ENCODE data around the gene RPS10. TPM values are rescaled to one million over a fixed set of nuclear protein-coding genes. Genes with fewer than 3 reads are reported as not detected.

Gene RPS10
- total RNA-seq, 1 donor from 2014 or later: 755 TPM

DNA sequence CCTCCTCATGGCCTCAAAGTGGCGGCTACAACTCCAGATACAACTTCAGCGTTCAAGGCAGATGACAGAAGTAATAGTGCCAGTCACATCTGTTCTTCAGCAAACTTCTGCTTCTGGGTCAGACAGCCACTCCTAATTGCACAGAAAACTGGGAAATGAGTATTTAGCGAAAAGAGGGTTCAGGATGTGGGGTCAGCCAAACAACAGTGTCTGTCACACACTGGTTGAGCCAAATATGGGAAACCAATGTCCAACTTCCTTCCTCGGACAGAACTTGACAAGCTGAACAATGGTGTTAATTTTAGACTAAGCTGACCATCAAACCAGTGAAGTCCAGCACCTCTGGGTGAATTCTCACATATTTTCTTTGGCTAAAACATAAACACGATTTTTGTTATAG is 55.5 kb downstream of the RPS10 start:
- no peak for DNase-seq (ENCODE audit: low read depth)

- DNase-seq (ENCODE audit: low read depth): no peak
Measured at GRCh38 chr6:34369385-34369784, 56.5 kb downstream of the RPS10 start.

Other genes with a start within 250 kb of the RPS10 start
- 41.1 and 177 TPM in 2 replicates for gene HMGA1, start 189.2 kb downstream of the RPS10 start, total RNA-seq
- 9.9 and 30.6 TPM in 2 replicates for gene SMIM29, start 177.1 kb downstream of the RPS10 start, total RNA-seq
- 19.3 and 26.9 TPM in 2 replicates for gene NUDT3, start 33.4 kb downstream of the RPS10 start, total RNA-seq
- under 0.01 TPM in 1 of 2 replicates, not detected in the other for gene PACSIN1, start 40.0 kb upstream of the RPS10 start, total RNA-seq
- not detected in 2 replicates for gene SPDEF, start 130.3 kb upstream of the RPS10 start, total RNA-seq